ENCODE results near the gene CABCOCO1. TPM values are rescaled to one million over a fixed set of nuclear protein-coding genes. Genes with fewer than 3 reads are reported as not detected.

Gene CABCOCO1
- total RNA-seq, 1 donor from 2014 or later, result not detected

DNA sequence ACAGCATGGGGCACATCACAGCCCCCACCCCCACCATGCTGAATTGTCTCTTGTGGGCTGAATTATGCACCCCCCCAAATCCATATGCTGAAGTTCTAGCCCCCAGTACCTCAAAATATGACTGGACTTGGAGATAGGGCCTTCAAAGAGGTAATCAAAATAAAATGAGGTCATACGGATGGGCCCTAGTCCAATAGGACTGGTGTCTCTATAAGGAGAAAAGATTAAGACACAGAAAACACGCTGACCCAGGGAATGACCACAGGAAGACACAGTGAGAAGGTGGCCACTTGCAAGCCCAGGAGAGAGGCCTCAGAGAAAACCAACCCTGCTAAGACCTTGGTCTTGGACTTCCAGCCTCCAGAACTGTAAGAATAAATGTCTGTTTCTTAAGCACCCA lies 132.4 kb downstream of the CABCOCO1 start:
- ATAC-seq, result no peak
- DNase-seq, result no peak
- Histone ChIP-seq H3K36me3 (no peaks in the 10 kb centered on the region), H3K9me3 (no peaks in the 10 kb centered on the region), H3K4me3 (no peak overlapping the region), H3K27ac (no peak overlapping the region), H3K27me3 (no peaks in the 10 kb centered on the region), H3K4me1 (no peaks in the 10 kb centered on the region)
- intact Hi-C loops (cut with DNase I), result no loop called here
- TF ChIP-seq, protein P1, sequence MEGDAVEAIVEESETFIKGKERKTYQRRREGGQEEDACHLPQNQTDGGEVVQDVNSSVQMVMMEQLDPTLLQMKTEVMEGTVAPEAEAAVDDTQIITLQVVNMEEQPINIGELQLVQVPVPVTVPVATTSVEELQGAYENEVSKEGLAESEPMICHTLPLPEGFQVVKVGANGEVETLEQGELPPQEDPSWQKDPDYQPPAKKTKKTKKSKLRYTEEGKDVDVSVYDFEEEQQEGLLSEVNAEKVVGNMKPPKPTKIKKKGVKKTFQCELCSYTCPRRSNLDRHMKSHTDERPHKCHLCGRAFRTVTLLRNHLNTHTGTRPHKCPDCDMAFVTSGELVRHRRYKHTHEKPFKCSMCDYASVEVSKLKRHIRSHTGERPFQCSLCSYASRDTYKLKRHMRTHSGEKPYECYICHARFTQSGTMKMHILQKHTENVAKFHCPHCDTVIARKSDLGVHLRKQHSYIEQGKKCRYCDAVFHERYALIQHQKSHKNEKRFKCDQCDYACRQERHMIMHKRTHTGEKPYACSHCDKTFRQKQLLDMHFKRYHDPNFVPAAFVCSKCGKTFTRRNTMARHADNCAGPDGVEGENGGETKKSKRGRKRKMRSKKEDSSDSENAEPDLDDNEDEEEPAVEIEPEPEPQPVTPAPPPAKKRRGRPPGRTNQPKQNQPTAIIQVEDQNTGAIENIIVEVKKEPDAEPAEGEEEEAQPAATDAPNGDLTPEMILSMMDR (IDR thresholded peaks at IDR 0.05), result no peak

DNA sequence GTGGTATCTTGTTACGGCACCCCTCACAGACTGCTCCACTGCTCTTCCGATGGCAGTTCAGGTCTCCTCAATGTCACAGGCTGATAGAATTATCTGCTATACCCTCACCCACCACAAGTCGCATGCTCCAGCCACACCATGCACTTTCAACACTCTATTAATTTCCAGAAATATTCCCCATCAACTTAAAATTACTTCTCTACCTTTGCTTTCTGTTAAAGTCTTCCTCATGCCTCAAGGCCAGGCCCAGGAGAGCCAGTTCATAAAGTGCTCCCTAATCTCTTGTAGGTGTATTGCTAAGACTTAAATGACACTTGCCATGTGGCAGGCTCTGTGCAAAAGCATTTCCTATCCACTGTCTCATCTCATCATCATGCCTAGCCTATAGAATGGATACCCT lies 132.8 kb downstream of the CABCOCO1 start:
- no peak for ATAC-seq
- intact Hi-C loops (cut with DNase I), result no loop called here
- TF ChIP-seq, protein P1 (IDR thresholded peaks at IDR 0.05), result no peak

DNA sequence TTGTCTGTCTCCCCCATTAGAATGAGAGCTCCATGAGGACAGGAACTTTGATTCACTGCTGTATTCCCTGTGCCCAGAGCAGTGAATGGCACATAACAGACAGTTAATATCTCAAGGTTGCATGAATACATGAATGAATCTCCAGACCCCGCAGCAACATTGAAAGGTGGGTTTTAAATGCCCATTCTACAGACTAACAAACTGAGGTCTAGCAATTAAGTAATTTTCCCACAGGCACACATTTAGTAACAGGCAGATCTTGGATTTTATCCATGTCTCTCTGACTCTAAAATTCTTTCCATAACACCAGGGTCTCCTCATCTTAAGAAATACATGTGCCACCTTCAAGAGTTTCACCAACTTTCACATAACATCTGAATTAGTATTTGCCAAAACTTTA lies 134.1 kb downstream of the CABCOCO1 start:
- TF ChIP-seq, protein P1 (IDR thresholded peaks at IDR 0.05), result no peak
- ATAC-seq, result no peak
- no peaks in the 10 kb centered on the region for H3K4me1 ChIP-seq

More for the DNA sequence above, 132.8 kb downstream of the CABCOCO1 start:
- Histone ChIP-seq H3K36me3 (no peaks in the 10 kb centered on the region), H3K4me1 (no peaks in the 10 kb centered on the region), H3K27me3 (no peaks in the 10 kb centered on the region), H3K4me3 (no peak overlapping the region), H3K9me3 (no peaks in the 10 kb centered on the region), H3K27ac (no peak overlapping the region)
- no peak for DNase-seq

DNA sequence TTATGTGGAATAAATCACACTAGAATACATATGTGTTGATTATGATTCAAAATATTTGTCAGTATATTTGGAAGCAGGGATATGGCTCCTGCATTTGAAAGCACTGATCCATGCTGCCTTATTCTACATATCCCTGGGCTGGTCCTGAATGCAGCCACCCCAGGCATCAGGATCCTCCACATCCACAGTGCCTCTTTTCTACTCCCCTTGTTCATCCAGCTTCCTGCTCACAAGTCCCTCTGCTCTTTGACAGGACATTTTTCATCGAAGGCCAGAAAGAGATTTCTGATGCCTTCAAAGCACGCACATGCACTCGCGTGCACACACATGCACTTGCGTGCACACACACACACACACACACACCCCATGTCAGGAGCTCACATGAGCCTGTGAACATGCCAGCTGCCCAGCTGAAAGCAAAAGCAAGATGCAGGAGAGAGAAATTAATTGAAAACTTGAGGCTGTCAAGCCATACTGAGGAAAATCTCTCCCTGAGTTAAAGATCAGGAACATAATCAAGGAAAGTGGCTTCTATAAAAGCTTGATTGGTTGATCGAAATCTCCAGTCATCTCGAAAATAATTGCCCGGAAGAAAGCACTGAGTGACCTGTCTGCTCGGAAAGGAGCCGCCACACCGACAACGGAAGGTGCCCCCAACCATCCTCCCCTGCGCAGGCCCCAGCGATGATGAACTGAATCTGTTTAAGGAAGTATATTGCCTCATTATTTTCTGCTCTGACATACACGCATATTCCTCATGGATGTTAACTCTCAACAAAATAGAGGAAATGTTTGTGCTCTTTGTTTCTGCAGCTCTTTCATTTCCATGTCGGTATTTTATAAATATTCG lies 134.8 kb downstream of the CABCOCO1 start:
- intact Hi-C loops (cut with DNase I), result no loop called here
- Histone ChIP-seq H3K27ac (no peak overlapping the region), H3K36me3 (no peaks in the 10 kb centered on the region), H3K4me1 (no peaks in the 10 kb centered on the region), H3K4me3 (no peak overlapping the region), H3K27me3 (no peaks in the 10 kb centered on the region), H3K9me3 (no peaks in the 10 kb centered on the region)
- DNase-seq, result no peak
- ATAC-seq, result no peak
- TF ChIP-seq, protein P1 (IDR thresholded peaks at IDR 0.05), result no peak

More for the DNA sequence above, 134.1 kb downstream of the CABCOCO1 start:
- Histone ChIP-seq H3K36me3 (no peaks in the 10 kb centered on the region), H3K4me3 (no peak overlapping the region), H3K9me3 (no peaks in the 10 kb centered on the region), H3K27ac (no peak overlapping the region), H3K27me3 (no peaks in the 10 kb centered on the region)
- intact Hi-C loops (cut with DNase I), result no loop called here
- no peak for DNase-seq

DNA sequence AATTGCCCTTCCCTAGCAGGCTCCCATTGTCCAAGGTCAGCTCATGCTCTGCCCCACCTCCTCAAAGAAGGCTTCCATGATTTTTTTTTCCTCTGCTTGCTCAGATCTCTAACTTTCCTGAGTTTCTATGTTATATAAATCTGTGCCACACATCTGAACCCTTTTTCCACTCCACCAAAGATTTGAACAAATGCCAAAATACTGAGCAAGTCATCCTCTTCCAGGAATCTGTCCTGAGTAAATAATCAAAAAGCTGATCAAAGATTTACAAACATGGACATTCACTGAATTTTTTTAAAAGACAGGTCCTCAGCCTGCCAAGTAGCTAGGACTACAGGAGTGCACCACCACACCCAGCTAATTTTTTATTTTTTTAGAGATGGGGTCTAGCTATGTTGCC lies 136.0 kb downstream of the CABCOCO1 start:
- intact Hi-C loops (cut with DNase I), result no loop called here
- DNase-seq, result no peak
- no peaks in the 10 kb centered on the region for H3K9me3 ChIP-seq
- TF ChIP-seq, protein P1 (IDR thresholded peaks at IDR 0.05), result no peak
- no peak overlapping the region for H3K4me3 ChIP-seq
- H3K4me1 ChIP-seq, result no peaks in the 10 kb centered on the region
- no peak overlapping the region for H3K27ac ChIP-seq
- no peak for ATAC-seq
- no peaks in the 10 kb centered on the region for H3K27me3 ChIP-seq
- H3K36me3 ChIP-seq, result no peaks in the 10 kb centered on the region
